KG1 (cell line): Measurements from ENCODE around the gene F13A1.

ENCODE experiments used
- DNase-seq: peaks from one replicate; lab custom pipeline; 2025; lab: John Stamatoyannopoulos, UW

The F13A1 gene

DNA sequence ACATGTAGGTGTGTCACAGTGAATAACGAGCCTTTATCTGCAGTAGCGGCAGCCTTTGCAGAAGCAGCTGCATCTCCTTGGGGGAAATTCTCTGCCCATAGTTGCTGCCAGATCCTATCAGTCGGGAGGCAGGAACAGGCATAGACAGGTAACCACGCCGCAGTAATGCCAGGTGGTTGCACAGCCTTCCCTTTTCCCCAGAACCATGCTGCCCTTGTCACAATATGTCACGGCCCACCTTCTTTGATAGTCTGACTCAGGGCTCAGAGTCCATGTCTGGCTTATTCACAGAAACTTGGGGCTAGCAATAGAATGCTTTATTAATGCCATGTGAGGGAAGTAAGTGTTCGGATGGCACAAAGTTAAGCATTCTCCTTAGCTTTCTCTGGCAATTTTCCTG, 76.6 kb downstream of the F13A1 start:
- DNase-seq, result no peak

DNA sequence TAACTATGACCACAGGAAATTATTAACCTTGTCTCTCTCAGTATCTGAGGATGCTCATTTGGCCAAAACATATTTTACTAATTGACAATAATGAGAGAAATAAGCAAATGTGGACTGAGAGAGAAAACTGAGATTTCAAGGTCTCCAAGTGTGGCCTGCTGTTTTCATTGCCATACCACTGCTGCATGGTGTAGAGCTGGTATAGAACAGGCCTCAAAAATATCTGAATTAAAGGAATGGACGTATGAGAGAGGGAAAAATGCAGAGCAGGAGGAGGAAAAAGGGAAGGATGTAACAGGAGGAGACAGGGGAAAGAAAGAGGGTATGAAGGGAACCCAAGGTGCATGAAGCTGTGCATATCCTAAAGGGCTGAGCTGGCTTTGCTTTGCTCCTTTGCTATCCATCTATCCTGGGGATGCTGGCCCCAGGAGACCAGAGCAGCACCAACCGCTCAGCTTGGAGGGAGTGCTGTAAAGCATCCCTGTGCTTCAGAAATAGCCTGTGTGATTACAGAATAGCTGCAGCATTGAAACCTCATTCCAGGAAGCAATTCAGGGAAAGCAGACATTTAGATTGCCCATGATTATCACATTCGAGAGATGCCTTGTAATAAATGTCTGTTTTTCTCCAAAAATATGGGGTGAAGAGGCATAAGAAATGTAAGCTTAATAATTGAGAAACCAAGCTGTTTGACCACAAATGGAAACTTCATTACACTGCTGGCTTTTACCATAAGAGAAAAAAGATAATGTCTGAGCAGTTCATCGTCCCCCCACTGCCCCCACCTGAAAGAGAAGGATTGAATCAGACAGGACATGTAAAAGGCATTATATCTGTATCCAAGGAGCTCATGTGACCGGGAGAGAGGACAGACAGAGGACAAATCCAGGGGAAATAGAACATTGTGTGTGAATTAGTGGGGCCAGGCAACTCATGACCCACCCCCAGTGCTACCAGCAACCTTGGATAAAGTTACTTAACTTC, 80.6 kb downstream of the F13A1 start:
- no peak for DNase-seq

DNA sequence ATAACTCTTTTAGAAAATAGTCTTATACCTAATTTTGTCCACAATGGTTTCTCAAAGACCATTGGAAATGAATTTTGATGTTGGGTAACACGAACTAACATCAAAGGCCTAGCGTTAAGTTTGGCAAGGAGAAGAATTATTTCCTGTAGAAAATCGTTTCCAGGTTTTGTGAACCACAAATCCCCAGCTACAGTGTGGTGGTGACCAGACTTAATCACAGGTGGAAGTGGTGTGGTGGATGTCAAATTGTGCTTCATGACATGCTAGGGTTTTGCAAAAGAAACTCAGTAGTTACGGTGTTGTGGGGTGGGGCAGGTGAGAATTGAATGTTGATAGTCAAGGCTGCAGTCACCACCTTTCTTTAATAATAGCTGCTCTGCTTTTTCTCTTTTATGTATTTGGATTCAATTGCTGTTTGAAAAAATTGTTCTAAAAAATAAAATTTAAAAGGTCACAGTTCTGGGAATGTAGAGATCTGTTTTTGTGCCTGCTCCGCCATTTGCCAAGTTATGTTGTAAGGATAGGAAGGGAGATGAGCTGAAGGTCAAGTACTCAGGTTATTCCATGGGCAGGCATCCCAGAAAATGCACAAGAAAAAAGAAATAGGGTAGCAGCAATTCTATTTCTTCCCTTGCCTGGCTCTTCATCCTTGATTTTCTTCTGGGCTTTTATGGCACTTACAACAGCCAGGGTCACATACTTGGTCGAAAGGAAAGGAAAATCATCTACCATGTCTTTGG, 83.6 kb downstream of the F13A1 start:
- DNase-seq, result no peak

DNA sequence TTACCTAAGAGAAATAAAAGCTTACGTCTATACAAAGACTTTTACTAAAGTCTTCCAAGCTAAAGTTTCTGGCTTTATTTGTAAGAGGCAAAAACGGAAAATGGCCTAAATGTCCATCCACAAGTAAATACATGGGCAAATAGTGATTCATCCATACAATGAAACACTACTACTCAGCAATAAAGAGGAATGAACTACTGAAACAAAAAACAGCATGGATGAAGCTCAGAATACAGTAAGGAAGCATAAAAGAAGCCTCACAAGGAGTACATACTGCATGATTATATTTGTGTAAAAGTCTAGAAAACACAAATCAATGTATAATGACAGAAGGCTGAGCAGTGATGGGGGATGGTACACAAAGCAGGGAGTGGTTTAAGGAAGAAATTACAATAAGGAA, 84.7 kb downstream of the F13A1 start:
- DNase-seq, result no peak

DNA sequence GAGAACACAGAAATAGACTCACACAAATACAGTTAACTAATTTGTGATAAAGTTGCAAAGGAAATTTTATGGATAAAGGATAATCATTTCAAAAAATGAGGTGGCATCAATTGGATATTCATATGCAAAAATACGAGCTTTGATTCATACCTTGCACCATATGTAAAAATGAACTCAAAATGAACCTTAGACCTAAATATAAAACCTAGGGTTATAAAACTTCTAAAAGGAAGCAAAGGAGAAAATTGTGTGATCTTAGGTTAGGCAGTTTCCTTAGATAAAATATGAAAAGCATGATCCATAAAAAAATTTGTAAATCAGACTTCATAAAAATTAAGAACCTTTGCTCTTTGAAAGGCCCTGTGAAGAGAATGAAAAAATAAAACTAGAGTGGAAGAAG, 85.5 kb downstream of the F13A1 start:
- DNase-seq, result no peak

DNA sequence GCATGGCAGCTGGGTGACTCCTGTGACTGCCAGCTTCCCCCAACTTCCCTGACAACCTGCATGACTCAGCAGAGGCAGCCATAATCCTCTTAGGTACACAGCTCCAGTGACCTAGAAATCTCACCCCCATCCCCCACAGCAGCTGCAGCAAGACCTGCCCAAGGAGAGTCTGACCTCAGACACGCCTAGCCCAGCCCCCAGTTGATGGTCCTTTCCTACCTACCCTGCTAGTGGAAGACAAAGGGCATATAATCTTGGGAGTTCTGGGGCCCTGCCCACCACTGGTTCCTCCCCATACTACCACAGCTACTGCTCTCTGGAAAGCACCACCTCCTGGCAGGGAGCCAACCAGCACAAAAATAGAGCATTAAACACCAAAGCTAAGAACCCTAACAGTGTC, 90.2 kb downstream of the F13A1 start:
- DNase-seq, result no peak

DNA sequence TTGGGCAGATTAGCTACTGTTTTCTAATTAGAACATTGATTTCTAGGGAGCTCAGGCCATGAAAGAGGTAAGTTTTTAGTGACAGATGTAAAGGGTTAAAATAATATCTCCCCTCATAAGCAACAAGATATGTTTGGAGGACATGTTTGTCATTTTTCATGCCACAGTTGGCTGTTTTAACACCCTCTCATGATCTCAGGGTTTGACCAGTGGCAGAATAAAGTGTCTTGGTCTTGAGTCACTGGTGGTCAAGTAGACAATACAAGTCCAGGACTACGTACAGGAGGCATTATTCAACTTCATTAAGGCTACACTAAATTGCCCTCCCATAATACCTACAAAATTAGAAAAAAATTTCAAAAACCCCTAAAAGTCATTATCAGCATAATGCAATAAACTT, 92.6 kb downstream of the F13A1 start:
- DNase-seq, result no peak

DNA sequence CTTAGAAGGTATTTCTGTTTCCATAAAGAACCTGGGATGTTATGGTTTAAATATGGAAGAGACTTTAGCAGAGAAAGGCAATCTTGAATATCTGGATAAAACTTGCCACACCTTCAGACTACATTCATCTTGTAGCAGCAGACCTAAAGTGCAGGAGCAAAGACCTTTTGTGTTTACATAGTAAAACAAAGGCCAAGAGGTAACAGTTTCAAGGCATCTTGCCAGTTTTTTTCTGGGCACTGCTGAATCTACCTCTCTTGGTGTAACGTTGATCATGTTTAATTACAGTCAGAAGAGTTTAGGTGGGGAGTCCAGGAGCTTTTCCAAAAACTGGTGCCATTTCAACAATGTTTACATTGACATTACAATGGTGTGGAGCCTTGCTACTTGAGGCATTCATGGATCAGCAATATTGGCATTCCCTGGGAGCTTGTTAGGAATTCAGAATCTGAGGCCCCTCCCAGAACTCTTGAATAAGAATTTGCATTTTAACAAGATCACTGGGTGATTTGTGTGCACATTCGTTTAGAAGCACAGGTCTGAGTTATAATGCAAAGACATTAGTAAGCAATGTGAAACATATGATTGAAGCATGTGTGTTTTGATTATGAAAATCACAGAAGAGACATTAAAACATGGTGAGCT, 94.5 kb downstream of the F13A1 start:
- no peak for DNase-seq

DNA sequence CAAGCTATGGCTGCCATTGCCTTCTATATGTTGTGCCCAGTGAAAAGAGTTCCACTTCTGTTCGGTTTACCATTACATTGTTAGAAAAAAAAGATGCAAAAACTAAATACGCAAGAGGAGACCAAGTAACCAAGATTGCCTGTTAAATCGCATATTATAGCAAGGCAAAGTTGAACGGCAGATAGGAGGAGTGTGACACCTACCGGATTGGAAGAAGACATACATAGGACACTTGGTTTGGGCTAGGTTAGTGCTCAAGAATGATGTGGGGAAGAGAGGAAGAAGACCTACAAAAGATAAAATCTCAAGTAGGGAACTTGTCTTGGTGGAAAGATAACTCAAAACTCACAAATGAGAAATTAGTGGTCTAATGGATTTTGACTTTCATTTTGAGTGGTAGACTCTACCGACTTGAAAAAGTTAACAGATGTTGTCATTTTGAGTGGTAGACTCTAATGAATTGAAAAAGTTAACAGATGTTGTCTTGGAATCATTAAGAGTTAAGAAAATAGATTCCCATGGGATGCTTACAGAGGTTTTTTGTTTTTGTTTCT, 95.5 kb downstream of the F13A1 start:
- DNase-seq, result no peak

DNA sequence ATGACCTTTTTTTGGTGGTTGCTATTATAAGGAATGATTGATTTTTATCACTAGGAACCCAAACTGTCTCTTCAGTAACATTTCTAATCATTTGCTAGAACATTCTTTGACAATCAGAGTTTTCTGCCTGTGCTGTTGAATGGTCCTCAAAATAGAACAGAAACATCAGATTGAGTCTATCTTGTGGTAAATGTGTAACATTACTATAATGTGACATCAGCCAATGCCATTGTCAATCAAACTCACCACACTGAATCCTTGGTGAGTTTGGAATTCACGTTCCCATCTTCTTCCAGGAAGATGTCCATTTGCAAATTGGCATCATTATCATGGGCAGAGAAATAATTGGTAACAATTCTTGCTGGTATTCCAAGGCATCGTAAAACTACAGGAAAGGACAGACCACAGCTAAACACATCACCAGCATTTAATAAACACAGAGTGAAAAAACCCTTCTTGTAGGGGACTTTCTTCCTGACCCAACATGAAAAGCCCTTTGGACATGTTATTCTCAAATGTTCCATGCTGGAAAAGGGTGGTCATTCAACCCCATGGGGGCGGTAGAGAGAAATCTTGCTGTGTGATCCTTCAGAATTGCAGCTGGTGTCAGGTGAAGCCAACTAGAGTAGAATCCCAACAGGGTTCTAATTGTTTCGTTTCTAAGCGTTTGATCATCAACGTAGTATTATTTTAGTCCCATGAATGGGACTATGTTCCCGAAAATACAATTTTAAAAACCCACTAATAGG, 98.5 kb downstream of the F13A1 start:
- DNase-seq, result no peak

DNA sequence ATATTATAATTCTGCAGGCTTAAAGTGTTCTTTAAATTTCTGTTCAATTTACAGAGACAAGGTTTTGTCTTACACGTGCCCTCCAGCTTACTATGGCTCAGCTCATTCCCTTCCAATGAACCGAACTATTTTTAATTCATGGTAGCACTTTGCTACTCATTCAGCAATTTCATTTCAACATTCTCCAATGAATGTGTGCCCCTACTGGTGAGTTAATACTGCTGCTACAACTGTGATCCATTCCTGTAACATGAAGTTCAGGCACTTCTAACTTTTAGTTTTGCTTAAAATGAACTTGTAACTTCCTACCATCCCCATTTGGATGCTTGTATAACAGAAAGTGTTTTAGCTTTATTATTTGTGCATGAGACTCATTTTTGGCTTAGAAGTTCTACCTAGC, 99.7 kb downstream of the F13A1 start:
- no peak for DNase-seq

DNA sequence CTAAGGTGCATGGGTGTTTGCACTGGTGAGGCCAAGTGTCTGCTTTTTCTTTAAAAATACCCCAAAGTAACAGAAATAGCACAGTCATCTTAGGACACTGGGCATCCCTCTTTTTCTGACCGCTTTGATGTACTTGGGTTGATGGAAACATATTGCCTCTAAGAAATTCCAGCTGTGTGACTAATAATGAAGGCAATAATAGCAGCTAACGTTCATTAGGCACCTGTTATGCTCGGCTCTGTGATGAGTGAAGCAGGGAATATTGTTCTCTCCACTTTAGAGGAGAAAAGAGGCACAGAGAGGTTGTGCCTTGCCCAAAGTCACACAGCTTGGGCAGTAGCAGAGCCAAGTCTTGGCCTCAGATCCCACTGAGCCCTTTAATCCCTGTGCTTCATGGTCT, 100.7 kb downstream of the F13A1 start:
- no peak for DNase-seq

DNA sequence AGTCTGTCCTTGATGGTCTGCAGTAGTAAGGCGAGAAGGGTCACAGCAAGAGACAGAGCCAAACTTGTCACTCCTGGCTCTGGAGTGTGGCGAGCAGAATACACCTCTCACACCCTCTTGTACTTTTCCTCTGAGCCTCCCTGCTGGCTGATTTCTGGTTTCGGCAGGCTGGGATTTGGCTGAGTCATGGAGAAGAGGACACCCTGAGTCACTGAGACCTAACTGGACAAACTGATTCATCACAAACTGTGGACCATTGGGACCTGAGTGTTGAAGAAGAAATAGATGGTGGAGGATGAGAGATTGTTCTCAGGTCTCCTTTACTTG, 101.7 kb downstream of the F13A1 start:
- no peak for DNase-seq

DNA sequence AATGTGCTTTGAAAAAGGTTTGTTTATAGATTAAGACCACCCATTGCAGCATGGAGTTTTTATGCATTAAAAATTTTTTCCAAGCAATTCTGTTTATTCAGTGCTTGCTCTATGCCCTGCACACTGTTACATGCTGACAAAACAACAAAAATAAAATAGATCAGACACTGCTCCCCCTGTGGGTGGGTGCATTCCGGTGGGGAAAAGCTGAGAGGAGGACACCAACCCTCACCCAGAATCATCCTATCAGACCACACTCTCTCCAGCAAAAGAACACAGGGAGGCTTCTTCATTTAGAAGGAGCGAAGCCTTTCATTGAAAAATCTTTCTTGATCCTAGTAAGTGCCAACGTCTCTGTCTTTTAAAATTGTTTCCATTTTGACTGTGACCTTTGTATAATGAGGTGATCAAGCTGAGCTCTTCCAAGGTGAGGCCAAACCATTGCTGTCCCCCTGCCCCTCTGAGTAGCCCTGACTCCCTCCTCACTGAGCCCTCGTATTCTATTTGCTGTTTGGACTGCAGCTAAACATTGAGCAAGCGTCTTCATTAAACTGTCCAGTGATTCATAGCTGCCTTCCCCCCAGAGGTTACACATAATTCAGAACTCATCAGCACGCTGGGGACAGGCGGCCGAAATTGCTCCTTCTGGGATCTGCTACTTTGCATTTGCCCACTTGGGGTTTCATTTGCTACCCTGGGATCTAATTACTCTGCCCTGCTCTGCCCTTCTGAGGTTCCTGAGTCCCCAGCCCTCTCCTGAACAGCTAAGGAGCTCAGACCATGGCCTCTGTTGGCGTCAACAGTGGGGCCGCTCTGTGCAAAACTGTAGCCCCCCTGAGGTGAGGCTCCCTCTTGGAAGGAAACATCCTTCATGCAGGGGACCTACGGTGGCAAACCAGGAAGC, 102.4 kb downstream of the F13A1 start:
- no peak for DNase-seq

DNA sequence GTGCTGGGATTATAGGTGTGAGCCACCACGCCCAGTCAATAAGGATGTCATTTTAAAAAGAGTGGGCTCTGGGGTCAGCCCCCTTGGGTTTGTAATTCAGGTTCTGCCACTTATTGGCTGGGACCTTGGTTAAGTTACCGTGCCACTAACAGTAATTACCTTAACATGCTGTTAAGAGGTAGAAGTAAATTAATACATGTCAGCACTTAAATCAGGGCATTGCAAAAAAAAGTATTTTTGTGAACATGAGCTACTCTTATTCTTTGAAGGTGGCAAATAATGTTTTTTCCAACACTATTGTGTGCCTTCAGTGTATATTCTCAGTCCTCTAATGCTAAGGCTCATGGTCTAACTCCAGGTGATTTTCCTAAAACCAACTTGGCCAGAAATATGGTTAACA, 109.5 kb downstream of the F13A1 start:
- no peak for DNase-seq

DNA sequence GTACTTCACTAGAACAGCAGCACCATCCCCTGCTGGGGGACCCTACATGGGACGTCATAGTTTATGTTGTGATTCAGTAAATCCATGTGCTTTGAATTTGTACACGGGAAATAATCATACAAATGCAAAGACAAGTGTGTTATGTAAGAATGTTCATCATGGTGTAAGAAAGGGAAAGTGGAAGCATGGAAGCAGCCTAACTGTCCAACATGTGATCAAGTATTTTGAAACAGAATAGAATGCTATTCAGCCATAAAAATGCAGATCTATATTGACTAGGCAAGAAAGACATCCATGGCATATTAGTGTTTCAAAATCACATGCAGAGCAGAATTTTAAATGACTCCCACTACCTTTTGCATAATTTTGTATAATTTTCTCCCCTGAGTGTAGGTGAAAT, 117.6 kb downstream of the F13A1 start:
- DNase-seq, result no peak

DNA sequence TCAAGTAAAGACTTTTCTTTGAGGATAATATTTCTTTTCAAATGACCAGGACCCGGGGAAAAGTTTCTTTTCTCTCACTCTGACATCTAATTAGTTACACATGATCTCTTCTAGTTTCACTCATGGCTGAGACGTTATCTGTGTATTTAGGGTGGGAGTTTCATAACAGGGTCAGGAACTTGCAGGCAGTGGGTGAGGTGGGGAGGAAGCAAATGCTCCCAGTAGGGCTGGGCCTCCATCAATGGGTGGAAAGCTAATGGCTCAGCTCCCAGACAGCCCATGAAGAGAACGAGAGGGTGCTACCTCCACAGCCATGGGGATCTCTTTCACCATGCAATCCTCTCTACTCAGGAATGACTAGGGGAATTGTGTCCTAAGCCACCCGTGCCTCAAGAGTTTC, 119.3 kb downstream of the F13A1 start:
- no peak for DNase-seq

DNA sequence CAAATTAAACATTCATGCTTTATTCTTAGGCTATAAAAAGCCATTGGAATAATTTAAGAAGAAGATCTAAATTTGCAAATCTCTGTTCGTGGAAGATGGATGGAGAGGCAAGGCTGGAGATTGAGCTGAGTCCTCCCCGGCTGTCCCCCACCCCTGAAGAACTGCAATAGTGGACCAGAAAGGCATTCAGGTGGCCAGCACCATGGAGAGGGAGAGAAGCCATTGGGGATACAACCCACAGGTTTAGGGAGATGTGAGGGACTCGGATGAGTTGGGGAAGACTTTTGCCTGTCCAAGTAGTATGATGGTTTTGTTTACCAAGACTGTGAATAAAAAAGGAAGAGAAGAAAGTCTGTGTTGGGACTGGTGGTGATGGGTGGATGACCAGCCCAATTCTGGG, 120.8 kb downstream of the F13A1 start:
- DNase-seq, result no peak

DNA sequence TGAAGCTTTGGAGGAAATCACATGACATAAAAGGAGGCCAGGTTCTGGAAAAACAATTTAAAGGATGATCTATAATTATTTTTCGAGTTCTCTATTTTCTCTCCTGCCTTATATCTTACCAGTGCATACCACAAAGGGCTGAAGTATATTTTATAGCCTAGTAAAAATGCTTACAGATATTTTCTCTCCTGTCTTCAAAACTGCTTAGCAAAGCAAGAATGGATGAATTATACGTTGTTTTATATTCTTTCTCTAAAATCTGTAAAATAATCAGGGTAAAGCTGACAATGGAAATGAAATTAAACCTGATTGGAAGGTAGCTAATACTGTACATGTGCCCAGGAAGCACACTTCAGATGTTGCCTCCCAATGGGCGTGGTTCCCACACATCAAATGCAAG, 123.7 kb downstream of the F13A1 start:
- no peak for DNase-seq

DNA sequence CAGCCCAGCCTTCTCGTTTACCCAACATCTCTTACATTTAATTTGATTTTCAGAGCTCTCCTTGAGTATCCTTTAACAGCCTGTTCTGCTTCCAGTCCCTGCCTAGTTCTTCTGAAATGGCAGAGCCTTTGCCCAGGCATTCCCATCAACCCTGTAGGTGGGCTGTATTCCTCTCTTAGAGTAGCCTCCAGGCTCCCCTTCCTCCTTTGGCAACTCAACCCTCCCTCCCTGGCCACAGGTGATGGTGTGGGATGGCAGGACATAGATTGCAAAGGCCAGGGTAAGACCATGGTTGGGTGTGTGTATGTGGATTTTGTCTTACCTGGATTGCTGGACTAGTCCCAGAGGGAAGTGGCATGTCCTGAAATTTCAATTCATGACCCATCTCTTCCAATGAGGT, 125.4 kb downstream of the F13A1 start:
- DNase-seq, result no peak

DNA sequence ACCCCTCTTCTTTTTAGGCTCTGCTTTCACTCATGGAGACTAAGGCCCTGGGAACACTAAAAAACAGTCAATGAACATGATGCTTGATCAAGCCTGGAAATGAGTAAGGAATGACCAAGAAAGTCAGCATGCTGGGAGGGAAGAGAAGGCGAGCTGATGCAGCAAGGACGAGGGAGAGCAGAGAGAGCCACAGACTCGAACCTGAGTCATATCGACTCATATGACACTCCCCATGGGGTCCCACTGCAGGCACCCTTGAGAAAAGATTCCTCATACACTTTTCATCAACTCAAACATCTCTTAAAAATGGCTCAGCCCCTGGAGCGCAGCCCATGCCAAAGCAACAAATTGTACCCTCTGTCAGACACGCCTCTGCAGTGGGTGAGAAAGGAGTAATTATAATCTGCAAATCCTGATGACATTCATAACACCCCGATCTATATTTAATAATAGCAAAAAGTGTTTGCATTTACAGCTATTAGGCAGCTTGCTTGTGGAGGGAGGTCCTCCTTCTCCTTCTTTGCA, 127.2 kb downstream of the F13A1 start:
- DNase-seq, result no peak
